ENCODE data around the gene MXRA7.

GRCh38 chr17:76714336-76714735 lies 3.6 kb upstream of the MXRA7 start:
- TF ChIP-seq YY1 (tag by site-specific recombination; IDR thresholded peaks at IDR 0.05) (no peak), ZSCAN16 (tag by site-specific recombination; IDR thresholded peaks at IDR 0.05) (no peak), ZNF629 (tag by site-specific recombination; IDR thresholded peaks at IDR 0.05) (no peak), ZNF184 (tag by site-specific recombination; IDR thresholded peaks at IDR 0.05) (no peak), ZNF362 (tag by site-specific recombination; IDR thresholded peaks at IDR 0.05) (no peak)

Data from HEK293 (cell line).